Vagina (tissue), 2 donors: Measurements from ENCODE around the gene FBXO2.
"Not testable (repeated sequence)": the region's sequence is repeated elsewhere in the genome, so short reads cannot be mapped to it uniquely, and the experiment has no call there.

Experiments used
- POLR2A ChIP-seq, 2 donors: fragments of 450-650 bp; IDR thresholded peaks; one replicate each; pipeline ENCODE4 v1.6.1; 2017; ENCODE audit warnings: antibody characterized with exemption in 2 of 2, mild to moderate bottlenecking in 2 of 2, moderate library complexity in 2 of 2
- POLR2AphosphoS5 ChIP-seq, 2 donors: sonication (generic); formaldehyde crosslinking; IDR thresholded peaks; one replicate each; pipeline ENCODE4 v1.9.0; 2017; ENCODE audit warnings: antibody characterized with exemption in 2 of 2, mild to moderate bottlenecking in 2 of 2, low read depth in 1 of 2; ENCODE audit not compliant: insufficient read depth in 1 of 2
- TF ChIP-seq, protein P1 (sequence below), 3 experiments: fragments of 450-650 bp in 2 of 3; fragments of 200-600 bp in 1 of 3; sonication (generic) in 1 of 3; IDR thresholded peaks; one replicate each; pipeline ENCODE4 v1.5.1; 2017 to 2019; ENCODE audit warnings: antibody characterized with exemption in 3 of 3, mild to moderate bottlenecking in 2 of 3, moderate library complexity in 2 of 3

DNA sequence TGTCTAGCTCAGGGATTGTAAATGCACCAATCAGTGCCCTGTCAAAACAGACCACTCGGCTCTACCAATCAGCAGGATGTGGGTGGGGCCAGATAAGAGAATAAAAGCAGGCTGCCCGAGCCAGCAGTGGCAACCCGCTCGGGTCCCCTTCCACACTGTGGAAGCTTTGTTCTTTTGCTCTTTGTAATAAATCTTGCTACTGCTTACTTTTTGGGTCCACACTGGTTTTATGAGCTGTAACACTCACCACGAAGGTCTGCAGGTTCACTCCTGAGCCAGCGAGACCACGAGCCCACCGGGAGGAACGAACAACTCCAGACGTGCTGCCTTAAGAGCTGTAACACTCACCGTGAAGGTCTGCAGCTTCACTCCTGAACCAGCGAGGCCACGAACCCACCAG lies 44.9 kb downstream of the FBXO2 start:
- not testable (repeated sequence) for TF ChIP-seq POLR2A (IDR thresholded peaks at IDR 0.05); POLR2AphosphoS5 (IDR thresholded peaks at IDR 0.05; ENCODE audit: insufficient read depth in 1 of 2, low read depth in 1 of 2)
- TF ChIP-seq, protein P1, sequence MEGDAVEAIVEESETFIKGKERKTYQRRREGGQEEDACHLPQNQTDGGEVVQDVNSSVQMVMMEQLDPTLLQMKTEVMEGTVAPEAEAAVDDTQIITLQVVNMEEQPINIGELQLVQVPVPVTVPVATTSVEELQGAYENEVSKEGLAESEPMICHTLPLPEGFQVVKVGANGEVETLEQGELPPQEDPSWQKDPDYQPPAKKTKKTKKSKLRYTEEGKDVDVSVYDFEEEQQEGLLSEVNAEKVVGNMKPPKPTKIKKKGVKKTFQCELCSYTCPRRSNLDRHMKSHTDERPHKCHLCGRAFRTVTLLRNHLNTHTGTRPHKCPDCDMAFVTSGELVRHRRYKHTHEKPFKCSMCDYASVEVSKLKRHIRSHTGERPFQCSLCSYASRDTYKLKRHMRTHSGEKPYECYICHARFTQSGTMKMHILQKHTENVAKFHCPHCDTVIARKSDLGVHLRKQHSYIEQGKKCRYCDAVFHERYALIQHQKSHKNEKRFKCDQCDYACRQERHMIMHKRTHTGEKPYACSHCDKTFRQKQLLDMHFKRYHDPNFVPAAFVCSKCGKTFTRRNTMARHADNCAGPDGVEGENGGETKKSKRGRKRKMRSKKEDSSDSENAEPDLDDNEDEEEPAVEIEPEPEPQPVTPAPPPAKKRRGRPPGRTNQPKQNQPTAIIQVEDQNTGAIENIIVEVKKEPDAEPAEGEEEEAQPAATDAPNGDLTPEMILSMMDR (IDR thresholded peaks at IDR 0.05), result not testable (repeated sequence)
